B cell (primary cell): Measurements from ENCODE around the gene KCNJ10.

ENCODE experiments used
- EZH2 ChIP-seq: IDR thresholded peaks from 2 replicates; pipeline ENCODE4 v1.6.1; 2012; ENCODE audit warnings: borderline replicate concordance, low read depth, mild to moderate bottlenecking, moderate library complexity, low read length; ENCODE audit not compliant: insufficient read depth, poor library complexity, severe bottlenecking
- TF ChIP-seq, protein P1 (sequence below): fragments of 200-600 bp; IDR thresholded peaks from one replicate; pipeline ENCODE4 v1.8.0; 2022; ENCODE audit warnings: antibody characterized with exemption, mild to moderate bottlenecking

DNA sequence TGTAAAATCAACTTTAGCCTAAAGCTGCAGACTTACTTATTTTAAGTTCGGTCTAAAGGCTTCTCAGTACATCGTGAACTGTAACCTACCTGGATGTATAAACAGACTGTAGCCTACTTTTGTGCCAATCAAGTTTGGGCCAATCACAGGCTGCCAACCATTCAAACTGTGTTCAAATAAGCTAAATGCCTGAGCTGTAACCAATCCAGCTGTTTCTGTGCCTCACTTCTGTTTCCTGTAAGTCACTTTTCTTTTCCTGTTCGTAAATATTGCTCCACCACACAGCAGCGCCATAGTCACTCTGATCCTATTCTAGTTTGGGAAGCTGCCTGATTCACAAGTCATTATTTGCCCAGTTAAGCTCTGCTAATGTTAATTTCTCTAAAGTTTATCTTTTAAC lies 78.4 kb downstream of the KCNJ10 start:
- TF ChIP-seq, protein P1, sequence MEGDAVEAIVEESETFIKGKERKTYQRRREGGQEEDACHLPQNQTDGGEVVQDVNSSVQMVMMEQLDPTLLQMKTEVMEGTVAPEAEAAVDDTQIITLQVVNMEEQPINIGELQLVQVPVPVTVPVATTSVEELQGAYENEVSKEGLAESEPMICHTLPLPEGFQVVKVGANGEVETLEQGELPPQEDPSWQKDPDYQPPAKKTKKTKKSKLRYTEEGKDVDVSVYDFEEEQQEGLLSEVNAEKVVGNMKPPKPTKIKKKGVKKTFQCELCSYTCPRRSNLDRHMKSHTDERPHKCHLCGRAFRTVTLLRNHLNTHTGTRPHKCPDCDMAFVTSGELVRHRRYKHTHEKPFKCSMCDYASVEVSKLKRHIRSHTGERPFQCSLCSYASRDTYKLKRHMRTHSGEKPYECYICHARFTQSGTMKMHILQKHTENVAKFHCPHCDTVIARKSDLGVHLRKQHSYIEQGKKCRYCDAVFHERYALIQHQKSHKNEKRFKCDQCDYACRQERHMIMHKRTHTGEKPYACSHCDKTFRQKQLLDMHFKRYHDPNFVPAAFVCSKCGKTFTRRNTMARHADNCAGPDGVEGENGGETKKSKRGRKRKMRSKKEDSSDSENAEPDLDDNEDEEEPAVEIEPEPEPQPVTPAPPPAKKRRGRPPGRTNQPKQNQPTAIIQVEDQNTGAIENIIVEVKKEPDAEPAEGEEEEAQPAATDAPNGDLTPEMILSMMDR, result no peak
- no peak for TF ChIP-seq EZH2
